Vagina (tissue), 2 donors: ENCODE results near the gene NPAP1. TPM values are rescaled to one million over a fixed set of nuclear protein-coding genes. Genes with fewer than 3 reads are reported as not detected.

Experiments
- DNase-seq, 2 donors: peaks; one replicate each; pipeline ENCODE4 v3.0.0-alpha.2; 2017; ENCODE audit errors: extremely low spot score in 2 of 2
- H3K27ac ChIP-seq: fragments of 200-600 bp; sonication (generic); one replicate; pipeline ENCODE4 v1.5.1; 2019
- H3K27me3 ChIP-seq: fragments of 200-600 bp; sonication (generic); one replicate; pipeline ENCODE4 v1.5.1; 2019
- H3K36me3 ChIP-seq, 2 donors: fragments of 200-600 bp; sonication (generic); one replicate each; pipeline ENCODE4 v1.5.1; 2017 to 2019
- H3K4me1 ChIP-seq: fragments of 200-600 bp; sonication (generic); one replicate; pipeline ENCODE4 v1.5.1; 2019
- H3K4me3 ChIP-seq, 2 donors: fragments of 200-600 bp; sonication (generic); 1 replicate in 1 of 2; 2 replicates in 1 of 2; pipeline ENCODE4 v1.5.1; 2016 to 2019
- H3K9me3 ChIP-seq: fragments of 200-600 bp; sonication (generic); one replicate; pipeline ENCODE4 v1.5.1; 2019
- POLR2A ChIP-seq, 2 donors: fragments of 450-650 bp; IDR thresholded peaks; one replicate each; pipeline ENCODE4 v1.6.1; 2017; ENCODE audit warnings: antibody characterized with exemption in 2 of 2, mild to moderate bottlenecking in 2 of 2, moderate library complexity in 2 of 2
- POLR2AphosphoS5 ChIP-seq, 2 donors: sonication (generic); formaldehyde crosslinking; IDR thresholded peaks; one replicate each; pipeline ENCODE4 v1.9.0; 2017; ENCODE audit warnings: antibody characterized with exemption in 2 of 2, mild to moderate bottlenecking in 2 of 2, low read depth in 1 of 2; ENCODE audit not compliant: insufficient read depth in 1 of 2
- intact Hi-C: fragments of 100-400 bp; cut with DNase I; formaldehyde crosslinking; loops from one replicate; pipeline ENCODE4 v1.15.1; 2023
- total RNA-seq: library from RNA; depleted of rRNA; stranded (reverse); fragments of >200 nt; gene quantifications from one replicate; pipeline ENCODE4 v1.2.3, GENCODE V29; 2016
- TF ChIP-seq, protein P1 (sequence below), 3 experiments: fragments of 450-650 bp in 2 of 3; fragments of 200-600 bp in 1 of 3; sonication (generic) in 1 of 3; IDR thresholded peaks; one replicate each; pipeline ENCODE4 v1.5.1; 2017 to 2019; ENCODE audit warnings: antibody characterized with exemption in 3 of 3, mild to moderate bottlenecking in 2 of 3, moderate library complexity in 2 of 3

NPAP1 gene
- total RNA-seq, 1 donor from 2014 or later = not detected

DNA sequence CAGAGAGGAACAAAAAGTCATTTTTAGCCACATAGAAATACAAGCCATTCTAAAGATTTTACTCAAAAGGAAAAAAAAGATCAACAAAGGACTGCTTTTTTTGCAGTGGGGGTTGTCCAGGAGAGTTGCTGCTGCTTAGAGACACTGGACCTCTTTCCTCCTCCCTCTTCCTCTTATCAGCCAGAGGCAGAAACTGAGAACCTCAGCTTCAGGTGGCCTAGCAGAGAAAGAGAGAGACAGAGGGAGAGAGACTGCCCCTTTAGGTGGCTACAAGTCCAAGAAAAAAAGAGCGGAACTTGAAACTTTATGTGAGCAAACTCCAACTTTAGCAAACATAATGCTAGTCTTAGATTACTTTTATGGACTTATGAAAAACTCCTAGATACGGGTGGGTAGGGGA lies 54.2 kb downstream of the NPAP1 start:
- no peak for DNase-seq
- Histone ChIP-seq H3K4me1 (no peaks in the 10 kb centered on the region), H3K27ac (no peak overlapping the region), H3K27me3 (no peaks in the 10 kb centered on the region), H3K4me3 (no peak overlapping the region), H3K36me3 (no peaks in the 10 kb centered on the region), H3K9me3 (no peaks in the 10 kb centered on the region)
- TF ChIP-seq, protein P1, sequence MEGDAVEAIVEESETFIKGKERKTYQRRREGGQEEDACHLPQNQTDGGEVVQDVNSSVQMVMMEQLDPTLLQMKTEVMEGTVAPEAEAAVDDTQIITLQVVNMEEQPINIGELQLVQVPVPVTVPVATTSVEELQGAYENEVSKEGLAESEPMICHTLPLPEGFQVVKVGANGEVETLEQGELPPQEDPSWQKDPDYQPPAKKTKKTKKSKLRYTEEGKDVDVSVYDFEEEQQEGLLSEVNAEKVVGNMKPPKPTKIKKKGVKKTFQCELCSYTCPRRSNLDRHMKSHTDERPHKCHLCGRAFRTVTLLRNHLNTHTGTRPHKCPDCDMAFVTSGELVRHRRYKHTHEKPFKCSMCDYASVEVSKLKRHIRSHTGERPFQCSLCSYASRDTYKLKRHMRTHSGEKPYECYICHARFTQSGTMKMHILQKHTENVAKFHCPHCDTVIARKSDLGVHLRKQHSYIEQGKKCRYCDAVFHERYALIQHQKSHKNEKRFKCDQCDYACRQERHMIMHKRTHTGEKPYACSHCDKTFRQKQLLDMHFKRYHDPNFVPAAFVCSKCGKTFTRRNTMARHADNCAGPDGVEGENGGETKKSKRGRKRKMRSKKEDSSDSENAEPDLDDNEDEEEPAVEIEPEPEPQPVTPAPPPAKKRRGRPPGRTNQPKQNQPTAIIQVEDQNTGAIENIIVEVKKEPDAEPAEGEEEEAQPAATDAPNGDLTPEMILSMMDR (IDR thresholded peaks at IDR 0.05) = no peak
- TF ChIP-seq POLR2AphosphoS5 (IDR thresholded peaks at IDR 0.05; ENCODE audit: insufficient read depth in 1 of 2, low read depth in 1 of 2) (no peak), POLR2A (IDR thresholded peaks at IDR 0.05) (no peak)
- intact Hi-C loops = no loop called here
